ENCODE results near the gene CCR9. TPM values are rescaled to one million over a fixed set of nuclear protein-coding genes. Genes with fewer than 3 reads are reported as not detected.

The CCR9 gene
- total RNA-seq, 2 experiments from 2014 or later: 0.20 TPM

- POLR2A ChIA-PET: interaction anchor here (0.8 to 1.3 kb wide), 2 partner anchors 15 to 414 kb away, joined by 3 to 5 read pairs; no protein-coding TSS in a partner anchor
- DNase-seq (no peak), ATAC-seq (no peak)
- Mint-ChIP-seq H3K36me3 (ENCODE audit: low read depth) (peaks cover 4% of the 10 kb centered on the region), H3K27me3 (peaks cover 60% of the 10 kb centered on the region), H3K27ac (no peak overlapping the region), H3K4me3 (no peak overlapping the region), H3K9me3 (peaks cover 10% of the 10 kb centered on the region), H3K4me1 (ENCODE audit: low read depth) (peaks cover 48% of the 10 kb centered on the region)
- TF ChIP-seq CTCF (IDR thresholded peaks at IDR 0.05): no peak
- intact Hi-C loops (cut with micrococcal nuclease): loop anchor here (2.0 to 10.0 kb wide), 2 partner anchors 15 to 209 kb away; no protein-coding TSS in a partner anchor
- CTCF ChIA-PET: interaction anchor here (1.0 to 1.6 kb wide), 5 partner anchors 14 to 206 kb away, joined by 3 to 5 read pairs (median 3); no protein-coding TSS in a partner anchor
Measured at GRCh38 chr3:45865563-45865962, 20.8 kb upstream of the CCR9 start.

GRCh38 chr3:45868213-45868612, 18.1 kb upstream of the CCR9 start:
- intact Hi-C loops (cut with micrococcal nuclease): loop anchor here (10.0 kb wide), 1 partner anchor 207 kb away; no protein-coding TSS in a partner anchor
- Mint-ChIP-seq H3K36me3 (ENCODE audit: low read depth) (peaks cover 4% of the 10 kb centered on the region), H3K4me1 (ENCODE audit: low read depth) (peaks cover 51% of the 10 kb centered on the region), H3K9me3 (peaks cover 8% of the 10 kb centered on the region), H3K27ac (no peak overlapping the region), H3K27me3 (peaks cover 63% of the 10 kb centered on the region), H3K4me3 (no peak overlapping the region)
- CTCF ChIA-PET: interaction anchor here (0.9 to 1.3 kb wide), 4 partner anchors 13 to 210 kb away, joined by 3 to 4 read pairs (median 3); no protein-coding TSS in a partner anchor
- ATAC-seq: no peak
- POLR2A ChIA-PET: no interaction called here
- TF ChIP-seq CTCF (IDR thresholded peaks at IDR 0.05): no peak
- no peak for DNase-seq

GRCh38 chr3:45868650-45869049, 17.7 kb upstream of the CCR9 start:
- Mint-ChIP-seq H3K36me3 (ENCODE audit: low read depth) (peaks cover under 1% of the 10 kb centered on the region), H3K4me1 (ENCODE audit: low read depth) (peaks cover 48% of the 10 kb centered on the region), H3K9me3 (peaks cover 6% of the 10 kb centered on the region), H3K27ac (no peak overlapping the region), H3K27me3 (peaks cover 61% of the 10 kb centered on the region), H3K4me3 (no peak overlapping the region)
- ChIA-PET CTCF (interaction anchor here (0.9 to 1.3 kb wide), 3 partner anchors 13 to 209 kb away, joined by 3 to 4 read pairs (median 3); no protein-coding TSS in a partner anchor), POLR2A (no interaction called here)
- no peak for DNase-seq
- ATAC-seq: no peak
- intact Hi-C loops (cut with micrococcal nuclease): loop anchor here (10.0 kb wide), 1 partner anchor 206 kb away; no protein-coding TSS in a partner anchor
- TF ChIP-seq CTCF (IDR thresholded peaks at IDR 0.05): no peak

GRCh38 chr3:45869638-45870037, 16.7 kb upstream of the CCR9 start:
- H3K4me3 Mint-ChIP-seq: no peak overlapping the region
- ATAC-seq: no peak
- POLR2A ChIA-PET: no interaction called here
- peaks cover 4% of the 10 kb centered on the region for H3K9me3 Mint-ChIP-seq
- CTCF ChIA-PET: interaction anchor here (1.0 kb wide), 1 partner anchor 13 kb away, joined by 3 read pairs; no protein-coding TSS in a partner anchor
- DNase-seq: no peak
- TF ChIP-seq CTCF (IDR thresholded peaks at IDR 0.05): no peak
- H3K27ac Mint-ChIP-seq: no peak overlapping the region
- H3K4me1 Mint-ChIP-seq (ENCODE audit: low read depth): peaks cover 46% of the 10 kb centered on the region
- intact Hi-C loops (cut with micrococcal nuclease): loop anchor here (5.0 to 10.0 kb wide), 3 partner anchors 48 to 425 kb away; no protein-coding TSS in a partner anchor
- H3K36me3 Mint-ChIP-seq (ENCODE audit: low read depth): no peaks in the 10 kb centered on the region
- H3K27me3 Mint-ChIP-seq: peaks cover 66% of the 10 kb centered on the region

- intact Hi-C loops (cut with micrococcal nuclease): loop anchor here (5.0 to 10.0 kb wide), 2 partner anchors 47 to 425 kb away; no protein-coding TSS in a partner anchor
- POLR2A ChIA-PET: no interaction called here
- H3K9me3 Mint-ChIP-seq: peaks cover 4% of the 10 kb centered on the region
- TF ChIP-seq CTCF (IDR thresholded peaks at IDR 0.05): no peak
- H3K27me3 Mint-ChIP-seq: peaks cover 65% of the 10 kb centered on the region
- no peak overlapping the region for H3K4me3 Mint-ChIP-seq
- H3K4me1 Mint-ChIP-seq (ENCODE audit: low read depth): peaks cover 42% of the 10 kb centered on the region
- peak; percentile 89 for ATAC-seq
- CTCF ChIA-PET: no interaction called here
- H3K27ac Mint-ChIP-seq: no peak overlapping the region
- DNase-seq: peak; percentile 73
- H3K36me3 Mint-ChIP-seq (ENCODE audit: low read depth): no peaks in the 10 kb centered on the region
Measured at GRCh38 chr3:45870099-45870498, 16.2 kb upstream of the CCR9 start.
